Nephron progenitor cell (in vitro differentiated cells): ENCODE data around the gene DDX59.
A peak's percentile ranks its signal among the peaks of the same experiment; 100 is the strongest.

Experiments used
- DNase-seq: peaks from one replicate; pipeline ENCODE4 v3.0.0; 2021
- H3K27ac Mint-ChIP-seq: 2 replicates; pipeline ENCODE4 v1.8.0; 2021; ENCODE audit warnings: mild to moderate bottlenecking, moderate library complexity, mixed read lengths
- H3K27me3 Mint-ChIP-seq: 2 replicates; pipeline ENCODE4 v1.8.0; 2021; ENCODE audit warnings: mild to moderate bottlenecking, low read depth, mixed read lengths; ENCODE audit not compliant: poor library complexity
- H3K36me3 Mint-ChIP-seq: 2 replicates; pipeline ENCODE4 v1.8.0; 2021; ENCODE audit warnings: low read depth, mixed read lengths
- H3K4me1 Mint-ChIP-seq: 2 replicates; pipeline ENCODE4 v1.8.0; 2021; ENCODE audit warnings: mixed read lengths
- H3K4me3 Mint-ChIP-seq: 2 replicates; pipeline ENCODE4 v1.8.0; 2021; ENCODE audit warnings: mild to moderate bottlenecking, moderate library complexity, mixed read lengths
- H3K9me3 Mint-ChIP-seq: 2 replicates; pipeline ENCODE4 v1.8.0; 2021; ENCODE audit warnings: mild to moderate bottlenecking, moderate library complexity, mixed read lengths
- TF ChIP-seq, protein P1 (sequence below): fragments of 200-600 bp; sonication (generic); IDR thresholded peaks from 2 replicates; pipeline ENCODE4 v1.5.0; 2021; ENCODE audit warnings: antibody characterized with exemption

The DDX59 gene

DNA sequence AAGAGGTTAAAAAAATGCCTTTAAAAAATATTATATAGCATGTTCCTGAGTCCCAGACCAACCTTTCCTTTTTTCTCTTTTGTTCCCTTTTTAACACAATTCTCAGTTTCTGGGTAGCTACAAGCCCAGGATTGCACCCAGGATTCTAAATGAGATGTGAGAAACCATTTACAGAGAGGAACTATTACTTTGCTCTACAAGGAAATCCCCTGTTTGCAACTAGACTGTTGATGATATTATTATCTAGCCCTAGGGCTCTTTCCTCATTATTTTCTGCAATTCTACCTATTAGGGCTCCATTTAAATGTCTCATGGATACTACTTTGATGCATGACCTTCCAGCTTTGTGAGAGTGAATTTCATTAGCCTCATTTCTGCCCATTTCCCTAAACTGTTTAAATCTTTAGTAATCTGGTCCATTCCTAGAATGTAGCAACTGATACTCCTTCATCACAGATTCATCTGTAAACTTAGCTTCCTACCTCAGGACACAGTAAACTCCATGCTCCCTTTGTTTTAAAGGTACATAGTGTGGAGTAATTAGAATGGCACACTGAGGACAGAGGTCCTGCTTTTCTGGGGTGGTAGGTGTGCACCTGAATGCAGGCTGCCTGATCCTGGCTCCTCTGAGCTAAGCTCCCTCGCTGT, 42.0 kb downstream of the DDX59 start:
- TF ChIP-seq, protein P1, sequence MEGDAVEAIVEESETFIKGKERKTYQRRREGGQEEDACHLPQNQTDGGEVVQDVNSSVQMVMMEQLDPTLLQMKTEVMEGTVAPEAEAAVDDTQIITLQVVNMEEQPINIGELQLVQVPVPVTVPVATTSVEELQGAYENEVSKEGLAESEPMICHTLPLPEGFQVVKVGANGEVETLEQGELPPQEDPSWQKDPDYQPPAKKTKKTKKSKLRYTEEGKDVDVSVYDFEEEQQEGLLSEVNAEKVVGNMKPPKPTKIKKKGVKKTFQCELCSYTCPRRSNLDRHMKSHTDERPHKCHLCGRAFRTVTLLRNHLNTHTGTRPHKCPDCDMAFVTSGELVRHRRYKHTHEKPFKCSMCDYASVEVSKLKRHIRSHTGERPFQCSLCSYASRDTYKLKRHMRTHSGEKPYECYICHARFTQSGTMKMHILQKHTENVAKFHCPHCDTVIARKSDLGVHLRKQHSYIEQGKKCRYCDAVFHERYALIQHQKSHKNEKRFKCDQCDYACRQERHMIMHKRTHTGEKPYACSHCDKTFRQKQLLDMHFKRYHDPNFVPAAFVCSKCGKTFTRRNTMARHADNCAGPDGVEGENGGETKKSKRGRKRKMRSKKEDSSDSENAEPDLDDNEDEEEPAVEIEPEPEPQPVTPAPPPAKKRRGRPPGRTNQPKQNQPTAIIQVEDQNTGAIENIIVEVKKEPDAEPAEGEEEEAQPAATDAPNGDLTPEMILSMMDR: no peak
- H3K9me3 Mint-ChIP-seq: no peaks in the 10 kb centered on the region
- no peak overlapping the region for H3K27ac Mint-ChIP-seq
- H3K4me3 Mint-ChIP-seq: no peak overlapping the region
- H3K36me3 Mint-ChIP-seq: no peaks in the 10 kb centered on the region
- no peaks in the 10 kb centered on the region for H3K27me3 Mint-ChIP-seq
- H3K4me1 Mint-ChIP-seq: no peaks in the 10 kb centered on the region
- no peak for DNase-seq

DNA sequence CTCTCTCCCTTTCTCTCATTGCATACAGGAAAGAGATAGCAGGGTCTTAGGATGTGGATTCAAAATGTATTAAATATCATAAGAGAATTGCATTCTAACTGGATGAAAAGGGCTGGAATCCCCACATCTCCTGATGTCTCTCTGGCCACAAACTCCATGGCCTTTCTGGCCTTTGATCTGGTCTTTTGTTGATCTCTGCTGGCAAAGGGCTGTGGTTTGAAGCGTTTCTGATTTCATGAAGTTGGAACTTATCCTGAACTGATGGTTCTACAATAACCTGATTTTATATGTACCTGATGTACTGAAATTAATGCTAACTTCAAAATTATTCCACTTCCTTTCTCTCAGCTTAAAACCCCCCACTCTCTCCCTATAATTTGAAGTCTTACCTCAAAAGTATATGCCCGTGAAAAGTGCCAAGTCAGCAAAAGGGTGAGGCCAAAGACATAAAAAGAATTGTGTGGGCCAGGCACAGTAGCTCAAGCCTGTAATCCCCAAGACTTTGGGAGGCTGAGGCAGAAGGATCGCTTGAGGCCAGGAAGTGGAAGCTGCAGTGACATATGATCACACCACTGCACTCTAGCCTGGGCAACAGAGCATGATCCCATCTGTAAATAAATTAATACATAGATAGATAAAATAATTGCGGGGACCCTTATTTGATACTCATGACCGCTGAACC, 42.7 kb downstream of the DDX59 start:
- Mint-ChIP-seq H3K27ac (no peak overlapping the region), H3K4me1 (no peaks in the 10 kb centered on the region), H3K9me3 (no peaks in the 10 kb centered on the region), H3K27me3 (no peaks in the 10 kb centered on the region), H3K36me3 (no peaks in the 10 kb centered on the region), H3K4me3 (no peak overlapping the region)
- no peak for DNase-seq
- TF ChIP-seq, protein P1: no peak

DNA sequence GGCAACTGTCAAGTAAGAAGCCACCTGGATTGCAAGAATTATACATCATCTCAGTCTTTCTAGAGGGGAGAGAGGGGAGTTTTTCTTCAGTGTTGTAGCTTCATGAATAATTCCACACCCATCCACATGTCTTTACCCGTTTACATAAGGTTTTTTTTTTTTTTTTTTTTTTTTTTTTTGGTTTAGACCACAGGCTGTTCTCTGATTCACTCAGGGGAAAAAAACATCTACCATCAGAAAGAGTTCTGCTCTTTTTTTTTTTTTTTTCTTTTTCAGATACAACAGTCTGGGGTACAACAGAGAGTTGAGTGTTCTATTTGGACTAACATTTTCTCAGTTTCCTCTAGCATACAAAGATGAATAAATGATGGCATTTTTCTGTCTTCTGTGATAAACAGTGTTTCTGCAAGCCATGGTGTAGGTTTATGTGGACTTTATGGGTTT, 44.3 kb downstream of the DDX59 start:
- TF ChIP-seq, protein P1: no peak
- Mint-ChIP-seq H3K9me3 (no peaks in the 10 kb centered on the region), H3K27ac (no peak overlapping the region), H3K36me3 (no peaks in the 10 kb centered on the region), H3K4me3 (no peak overlapping the region), H3K27me3 (no peaks in the 10 kb centered on the region), H3K4me1 (peaks cover 5% of the 10 kb centered on the region)
- DNase-seq: no peak

DNA sequence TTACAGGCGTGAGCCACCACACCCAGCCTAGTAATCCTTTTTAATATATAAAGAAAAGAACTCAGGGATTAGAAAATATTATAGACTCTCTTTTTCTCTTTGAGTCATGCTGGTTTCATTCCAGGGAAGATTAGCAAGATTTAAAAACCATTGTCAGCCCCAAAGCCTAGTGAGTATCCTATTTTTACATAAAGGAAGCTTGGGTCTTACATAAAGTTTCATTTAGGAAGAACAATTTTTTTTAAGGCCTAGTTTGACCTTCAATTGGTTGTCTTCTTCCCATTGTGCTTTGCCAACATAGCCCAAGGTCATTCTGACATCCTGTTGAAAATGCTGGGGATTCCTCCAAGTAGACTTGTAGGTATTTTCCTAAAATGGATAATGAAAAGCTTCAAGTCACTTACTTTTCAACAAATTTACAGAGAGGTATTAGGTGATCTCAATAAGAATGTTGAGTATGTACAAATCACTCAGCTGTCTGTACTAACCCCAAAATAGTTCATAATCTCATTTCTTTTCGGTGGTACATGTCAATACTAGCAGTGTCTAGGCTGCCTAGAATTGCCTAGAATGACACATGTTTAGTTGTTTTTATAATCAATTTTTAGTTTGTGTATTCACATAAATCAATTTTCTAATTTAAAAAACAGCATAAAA, 44.9 kb downstream of the DDX59 start:
- H3K27me3 Mint-ChIP-seq: no peaks in the 10 kb centered on the region
- DNase-seq: no peak
- H3K4me3 Mint-ChIP-seq: no peak overlapping the region
- TF ChIP-seq, protein P1: no peak
- H3K4me1 Mint-ChIP-seq: peaks cover 10% of the 10 kb centered on the region
- H3K27ac Mint-ChIP-seq: no peak overlapping the region
- no peaks in the 10 kb centered on the region for H3K9me3 Mint-ChIP-seq
- H3K36me3 Mint-ChIP-seq: no peaks in the 10 kb centered on the region

DNA sequence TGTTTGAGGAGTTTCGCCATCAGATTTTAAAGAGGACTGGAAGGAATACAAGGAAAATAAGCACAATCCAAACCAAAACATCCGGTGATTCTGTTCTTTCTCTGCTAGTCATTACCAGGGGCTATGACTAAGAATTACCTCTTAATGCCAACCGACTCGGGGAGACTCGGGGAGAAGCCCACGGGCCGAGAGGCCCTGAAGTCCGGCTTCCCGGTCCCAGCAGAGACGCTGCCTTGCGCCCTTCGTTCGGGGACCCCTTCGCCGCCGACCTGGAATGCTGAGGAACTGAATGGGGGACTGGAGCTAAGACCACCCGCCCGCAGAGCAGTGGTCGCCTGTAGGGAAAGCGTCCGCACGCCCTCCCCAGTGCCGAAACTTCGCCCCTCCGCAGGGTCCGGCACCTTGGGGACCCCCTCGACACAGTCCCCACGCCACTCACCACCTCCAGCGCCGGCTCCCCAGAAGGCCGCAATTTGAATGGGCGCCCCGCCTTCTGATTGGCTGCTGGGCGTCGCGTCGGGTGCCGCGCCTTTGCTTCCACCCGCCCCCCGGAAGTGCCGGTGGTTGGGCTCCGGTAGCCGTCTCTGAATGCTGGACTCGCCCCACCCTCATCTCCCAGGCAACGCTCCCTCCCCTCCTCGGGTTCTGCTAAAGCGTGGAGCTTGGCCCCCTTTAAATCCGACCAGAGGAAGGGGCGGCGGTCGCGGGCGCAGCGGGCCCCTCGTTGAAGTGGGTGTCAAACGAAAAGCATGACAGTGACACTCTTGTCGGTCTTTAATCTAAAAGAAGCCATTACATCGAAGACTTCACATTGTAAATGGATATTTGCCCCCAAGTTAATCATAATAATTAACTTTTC, 49.2 kb downstream of the DDX59 start, which contains the start of gene KIF14:
KIF14 (minus strand) TSS at position 479 of the 859 bp plus-strand sequence. CDS start 2,028 bp downstream, outside the sequence.
- H3K4me1 Mint-ChIP-seq: peaks cover 31% of the 10 kb centered on the region
- peak within 1 kb of the TSS; percentile 69 for H3K27ac Mint-ChIP-seq
- peak within 1 kb of the TSS; percentile 92 for H3K4me3 Mint-ChIP-seq
- no peaks in the 10 kb centered on the region for H3K27me3 Mint-ChIP-seq
- DNase-seq: peak; percentile 93
- TF ChIP-seq, protein P1: no peak
- peaks cover 31% of the 10 kb centered on the region for H3K36me3 Mint-ChIP-seq
- H3K9me3 Mint-ChIP-seq: no peaks in the 10 kb centered on the region
